GM12874 (cell line): ENCODE measurements around the gene OPRL1.

ENCODE experiments used
- CTCF ChIP-seq: IDR thresholded peaks from 2 replicates; pipeline ENCODE4 v1.5.1; 2011; ENCODE audit warnings: low read depth, mild to moderate bottlenecking, control low read depth, low read length, moderate library complexity; ENCODE audit not compliant: insufficient read depth

OPRL1 gene

GRCh38 chr20:64099086-64099786, 19.4 kb downstream of the OPRL1 start:
- TF ChIP-seq CTCF, result no peak

GRCh38 chr20:64099880-64100565, 20.1 kb downstream of the OPRL1 start:
- no peak for TF ChIP-seq CTCF

- no peak for TF ChIP-seq CTCF
These were observed 20.6 kb downstream of the OPRL1 start for GRCh38 chr20:64100566-64100888.

- TF ChIP-seq CTCF, result no peak
These were observed 21.2 kb downstream of the OPRL1 start for GRCh38 chr20:64100946-64101688.

GRCh38 chr20:64101731-64102621, 22.1 kb downstream of the OPRL1 start:
- peak; percentile 88 for TF ChIP-seq CTCF

- TF ChIP-seq CTCF, result no peak
These were observed 22.9 kb downstream of the OPRL1 start for GRCh38 chr20:64102647-64103354.
